ENCODE data around the gene ZNF778. TPM values are rescaled to one million over a fixed set of nuclear protein-coding genes. Genes with fewer than 3 reads are reported as not detected.

Gene ZNF778
- total RNA-seq, 2 donors from 2014 or later = 17.1 to 27.2 TPM

- Histone ChIP-seq H3K27ac (no peak overlapping the region), H3K36me3 (no peaks in the 10 kb centered on the region)
- ATAC-seq (ENCODE audit: insufficient number of reproducible peaks, low FRiP score, low read depth) = no peak
These were observed 7.9 kb upstream of the ZNF778 start for GRCh38 chr16:89209522-89210044.

GRCh38 chr16:89210165-89210903 lies 7.2 kb upstream of the ZNF778 start:
- DNase-seq (ENCODE audit: low spot score) = no peak
- H3K4me1 ChIP-seq (ENCODE audit: control insufficient read depth in 1 of 2, low read depth in 2 of 2) = peaks cover 0 to 2% of the 10 kb centered on the region in 2 donors
- no peaks in the 10 kb centered on the region for H3K27me3 ChIP-seq (replicated peaks; ENCODE audit: insufficient read depth)
- H3K4me3 ChIP-seq = no peak overlapping the region
- no peak for TF ChIP-seq CTCF (IDR thresholded peaks at IDR 0.05)
- ATAC-seq (ENCODE audit: insufficient number of reproducible peaks, low FRiP score, low read depth) = no peak
- H3K9me3 ChIP-seq = no peaks in the 10 kb centered on the region
- H3K27ac ChIP-seq = no peak overlapping the region
- H3K36me3 ChIP-seq = no peaks in the 10 kb centered on the region

More at GRCh38 chr16:89209522-89210044, 7.9 kb upstream of the ZNF778 start:
- no peak for TF ChIP-seq CTCF (IDR thresholded peaks at IDR 0.05)
- no peaks in the 10 kb centered on the region for H3K9me3 ChIP-seq
- no peak for DNase-seq (ENCODE audit: low spot score)
- no peak overlapping the region for H3K4me3 ChIP-seq
- no peaks in the 10 kb centered on the region for H3K4me1 ChIP-seq (ENCODE audit: control insufficient read depth in 1 of 2, low read depth in 2 of 2)
- H3K27me3 ChIP-seq (replicated peaks; ENCODE audit: insufficient read depth) = no peaks in the 10 kb centered on the region

- Histone ChIP-seq H3K9me3 (no peaks in the 10 kb centered on the region), H3K27me3 (replicated peaks; ENCODE audit: insufficient read depth) (no peaks in the 10 kb centered on the region), H3K4me1 (ENCODE audit: control insufficient read depth in 1 of 2, low read depth in 2 of 2) (peaks cover 1 to 9% of the 10 kb centered on the region in 2 donors), H3K36me3 (no peaks in the 10 kb centered on the region), H3K27ac (no peak overlapping the region), H3K4me3 (no peak overlapping the region)
- no peak for ATAC-seq (ENCODE audit: insufficient number of reproducible peaks, low FRiP score, low read depth)
- TF ChIP-seq CTCF (IDR thresholded peaks at IDR 0.05) = no peak
- no peak for DNase-seq (ENCODE audit: low spot score)
These were observed 6.5 kb upstream of the ZNF778 start for GRCh38 chr16:89210904-89211515.

- Histone ChIP-seq H3K27ac (peak overlapping the region; percentile 93 to 97), H3K27me3 (replicated peaks; ENCODE audit: insufficient read depth) (no peaks in the 10 kb centered on the region), H3K4me3 (peak overlapping the region; percentile 78), H3K9me3 (no peaks in the 10 kb centered on the region), H3K36me3 (no peaks in the 10 kb centered on the region), H3K4me1 (ENCODE audit: control insufficient read depth in 1 of 2, low read depth in 2 of 2) (peaks cover 10 to 25% of the 10 kb centered on the region in 2 donors)
- no peak for ATAC-seq (ENCODE audit: insufficient number of reproducible peaks, low FRiP score, low read depth)
- peak; percentile 47 for TF ChIP-seq CTCF (IDR thresholded peaks at IDR 0.05)
- DNase-seq (ENCODE audit: low spot score) = no peak
These were observed 977 bp upstream of the ZNF778 start for GRCh38 chr16:89216315-89217137.

GRCh38 chr16:89217138-89217387 lies 440 bp upstream of the ZNF778 start:
- H3K4me3 ChIP-seq = peak overlapping the region; percentile 78
- TF ChIP-seq CTCF (IDR thresholded peaks at IDR 0.05) = no peak
- no peaks in the 10 kb centered on the region for H3K36me3 ChIP-seq
- H3K9me3 ChIP-seq = no peaks in the 10 kb centered on the region
- H3K27ac ChIP-seq = peak overlapping the region; percentile 93 to 97
- DNase-seq (ENCODE audit: low spot score) = no peak
- H3K27me3 ChIP-seq (replicated peaks; ENCODE audit: insufficient read depth) = no peaks in the 10 kb centered on the region
- no peak for ATAC-seq (ENCODE audit: insufficient number of reproducible peaks, low FRiP score, low read depth)
- peaks cover 10 to 25% of the 10 kb centered on the region in 2 donors for H3K4me1 ChIP-seq (ENCODE audit: control insufficient read depth in 1 of 2, low read depth in 2 of 2)
